SK-N-SH (cell line): ENCODE measurements around the gene LYPD4. TPM values are rescaled to one million over a fixed set of nuclear protein-coding genes. Genes with fewer than 3 reads are reported as not detected.

Source experiments
- CTCF ChIA-PET: fragments of 300-600, 350-600 bp; formaldehyde crosslinking; extraction: SDS; loops from one replicate; lab custom pipeline; 2021; lab: Yijun Ruan, JAX
- POLR2A ChIA-PET: fragments of 350-600 bp; sonication (Branson Sonifier 250); formaldehyde crosslinking; extraction: SDS; loops from one replicate; lab custom pipeline; 2020; ENCODE audit warnings: antibody characterized with exemption, inconsistent platforms; lab: Yijun Ruan, JAX
- DNase-seq: peaks from one replicate; pipeline ENCODE4 v3.0.0; 2012
- H2AFZ ChIP-seq: fragments of 200-600 bp; sonication (generic); 2 replicates; pipeline ENCODE4 v1.8.1; 2016; ENCODE audit warnings: antibody characterized with exemption, mild to moderate bottlenecking, low read depth
- H3F3A ChIP-seq: fragments of 200-600 bp; sonication (generic); replicated peaks from 2 replicates; pipeline ENCODE3; 2016; ENCODE audit warnings: antibody characterized with exemption, mild to moderate bottlenecking; ENCODE audit not compliant: insufficient read depth
- H3K27ac ChIP-seq, 2 experiments: fragments of 200-500 bp in 1 of 2; fragments of 200-600 bp in 1 of 2; sonication (Bioruptor generic) in 1 of 2; sonication (generic), shearing (Covaris generic) in 1 of 2; 2 replicates each; pipeline versions ENCODE4 v1.5.1 to v1.6.1; 2014 to 2016; ENCODE audit warnings: low read depth in 2 of 2, inconsistent platforms in 1 of 2, low read length in 1 of 2, mild to moderate bottlenecking in 1 of 2, mixed read lengths in 1 of 2
- H3K27me3 ChIP-seq: fragments of 200-600 bp; sonication (generic), shearing (Covaris generic); 2 replicates; pipeline ENCODE4 v1.6.1; 2016; ENCODE audit warnings: mixed run types; ENCODE audit not compliant: insufficient read depth
- H3K36me3 ChIP-seq, 2 experiments: fragments of 200-500 bp in 1 of 2; fragments of 200-600 bp in 1 of 2; sonication (Bioruptor generic) in 1 of 2; sonication (generic) in 1 of 2; replicated peaks in 1 of 2; 2 replicates each; pipeline versions ENCODE3 to v1.5.1; 2014 to 2016; ENCODE audit warnings: low read length in 1 of 2, mild to moderate bottlenecking in 1 of 2; ENCODE audit not compliant: insufficient read depth in 2 of 2, control insufficient read depth in 1 of 2
- H3K4me1 ChIP-seq, 2 experiments: fragments of 200-500 bp in 1 of 2; fragments of 200-600 bp in 1 of 2; sonication (Bioruptor generic) in 1 of 2; sonication (generic), shearing (Covaris generic) in 1 of 2; 2 replicates each; pipeline versions ENCODE4 v1.5.1 to v1.6.1; 2014 to 2016; ENCODE audit warnings: low read depth in 1 of 2, low read length in 1 of 2, mixed run types in 1 of 2; ENCODE audit not compliant: insufficient read depth in 2 of 2, control insufficient read depth in 1 of 2
- H3K4me2 ChIP-seq: fragments of 200-600 bp; sonication (generic), shearing (Covaris generic); 2 replicates; pipeline ENCODE4 v1.6.1; 2017; ENCODE audit warnings: mixed run types
- H3K4me3 ChIP-seq, 2 experiments: fragments of 200-500 bp in 1 of 2; fragments of 200-600 bp in 1 of 2; sonication (Bioruptor generic) in 1 of 2; sonication (generic), shearing (Covaris generic) in 1 of 2; 2 replicates each; pipeline versions ENCODE4 v1.5.1 to v1.8.1; 2014 to 2016; ENCODE audit warnings: low read depth in 2 of 2, inconsistent platforms in 1 of 2, low read length in 1 of 2, mild to moderate bottlenecking in 1 of 2, mixed read lengths in 1 of 2, moderate library complexity in 1 of 2
- H3K79me2 ChIP-seq: fragments of 200-600 bp; sonication (generic); 2 replicates; pipeline ENCODE4 v1.8.1; 2017; ENCODE audit warnings: mild to moderate bottlenecking; ENCODE audit not compliant: insufficient read depth
- H3K9ac ChIP-seq: fragments of 200-600 bp; sonication (generic); 2 replicates; pipeline ENCODE4 v1.6.1; 2017; ENCODE audit warnings: mixed run types
- H3K9me2 ChIP-seq: fragments of 200-600 bp; sonication (generic); 2 replicates; pipeline ENCODE4 v1.6.1; 2017; ENCODE audit warnings: mixed run types
- H3K9me3 ChIP-seq: fragments of 200-600 bp; sonication (generic); 2 replicates; pipeline ENCODE4 v1.6.1; 2017; ENCODE audit warnings: mixed run types, mild to moderate bottlenecking, moderate library complexity
- H4K20me1 ChIP-seq: fragments of 200-600 bp; sonication (generic); 2 replicates; pipeline ENCODE4 v1.6.1; 2017; ENCODE audit warnings: mild to moderate bottlenecking, mixed run types; ENCODE audit not compliant: insufficient read depth
- CTCF ChIP-seq: fragments of 200-600 bp; sonication (generic); IDR thresholded peaks from 2 replicates; pipeline ENCODE4 v1.6.1; 2017; ENCODE audit warnings: antibody characterized with exemption, mild to moderate bottlenecking, moderate library complexity
- EP300 ChIP-seq, 2 experiments: IDR thresholded peaks; 2 replicates each; pipeline versions ENCODE4 v1.4.0 to v1.6.1; 2012; ENCODE audit warnings: borderline replicate concordance in 1 of 2, low read depth in 1 of 2, low read length in 1 of 2
- GATA2 ChIP-seq: sonication (generic); formaldehyde crosslinking; IDR thresholded peaks from 2 replicates; pipeline ENCODE4 v1.5.0; 2020; ENCODE audit warnings: mild to moderate bottlenecking, missing genetic modification reagents
- MAX ChIP-seq: IDR thresholded peaks from 2 replicates; pipeline ENCODE4 v1.4.0; 2012; ENCODE audit warnings: low read depth
- MEF2A ChIP-seq: IDR thresholded peaks from 2 replicates; pipeline ENCODE4 v1.4.0; 2012; ENCODE audit warnings: low read depth, borderline replicate concordance
- MXI1 ChIP-seq: IDR thresholded peaks from 2 replicates; pipeline ENCODE4 v1.6.1; 2012; ENCODE audit warnings: mild to moderate bottlenecking, low read depth, low read length, improper control_type of control experiment
- NFIC ChIP-seq: IDR thresholded peaks from 2 replicates; pipeline ENCODE4 v1.4.0; 2012; ENCODE audit warnings: borderline replicate concordance
- PBX3 ChIP-seq: IDR thresholded peaks from 2 replicates; pipeline ENCODE4; 2012
- POLR2AphosphoS5 ChIP-seq: IDR thresholded peaks from 2 replicates; pipeline ENCODE4 v1.6.1; 2012; ENCODE audit warnings: low read depth, low read length
- RAD21 ChIP-seq: IDR thresholded peaks from 2 replicates; pipeline ENCODE4 v1.6.1; 2012; ENCODE audit warnings: mild to moderate bottlenecking, low read length
- RFX5 ChIP-seq: IDR thresholded peaks from 2 replicates; pipeline ENCODE4 v1.6.1; 2012; ENCODE audit warnings: mild to moderate bottlenecking, improper control_type of control experiment, low read length
- TAF1 ChIP-seq: IDR thresholded peaks from 2 replicates; pipeline ENCODE4 v1.6.1; 2012; ENCODE audit warnings: low read depth, mild to moderate bottlenecking, low read length, moderate library complexity, borderline replicate concordance
- TCF12 ChIP-seq: IDR thresholded peaks from 2 replicates; pipeline ENCODE4 v1.4.0; 2012
- USF1 ChIP-seq: IDR thresholded peaks from 2 replicates; pipeline ENCODE4 v1.4.0; 2012; ENCODE audit warnings: low read depth, borderline replicate concordance
- WGBS: methylation state at CpG from one replicate; pipeline ENCODE4 v1.1.6; 2017; ENCODE audit warnings: low lambda C conversion rate; 5-methylcytosine and 5-hydroxymethylcytosine counted together
- polyA plus RNA-seq, 3 experiments: library from polyadenylated mRNA; depleted of rRNA; stranded (reverse); fragments of >200 nt; gene quantifications; 2 replicates each; pipeline ENCODE4 v1.2.3, GENCODE V29; 2012

Gene LYPD4
- polyA plus RNA-seq, 1 of the 3 experiments (the other 2 are of a cell fraction), result not detected

GRCh38 chr19:41808663-41809566 lies 35.6 kb downstream of the LYPD4 start:
- CTCF ChIA-PET, result interaction anchor here (1.3 to 2.1 kb wide), 2 partner anchors 12 to 14 kb away, joined by 3 to 14 read pairs; no protein-coding TSS in a partner anchor
- WGBS, result 21% methylated on average over 15 of the region's 16 CpGs
- Histone ChIP-seq H3F3A (no peaks in the 10 kb centered on the region), H3K4me3 (no peak overlapping the region), H3K4me1 (no peaks in the 10 kb centered on the region), H3K4me2 (no peak overlapping the region), H3K9me2 (no peaks in the 10 kb centered on the region), H3K27ac (no peak overlapping the region), H4K20me1 (no peaks in the 10 kb centered on the region), H3K9me3 (no peaks in the 10 kb centered on the region), H3K9ac (no peak overlapping the region), H3K27me3 (peaks cover 29% of the 10 kb centered on the region; the same call in 1 of the 2 replicates), H2AFZ (no peak overlapping the region), H3K79me2 (no peaks in the 10 kb centered on the region), H3K36me3 (no peaks in the 10 kb centered on the region)
- no peak for TF ChIP-seq USF1
- TF ChIP-seq MEF2A, result no peak
- TF ChIP-seq TAF1, result no peak
- TF ChIP-seq PBX3, result no peak
- TF ChIP-seq NFIC, result no peak
- no peak for TF ChIP-seq RFX5
- no peak for TF ChIP-seq RAD21
- no peak for TF ChIP-seq CTCF
- no peak for TF ChIP-seq TCF12
- TF ChIP-seq MAX, result no peak
- TF ChIP-seq EP300 (IDR thresholded peaks at IDR 0.05; ENCODE audit: borderline replicate concordance in 1 of 2, low read depth in 1 of 2, low read length in 1 of 2), result no peak
- no peak for TF ChIP-seq GATA2 (CRISPR knock-in tag)
- no peak for TF ChIP-seq MXI1
- TF ChIP-seq POLR2AphosphoS5, result no peak
- no peak for DNase-seq
- POLR2A ChIA-PET, result no interaction called here
